ENCODE measurements around the gene MLYCD. TPM values are rescaled to one million over a fixed set of nuclear protein-coding genes. Genes with fewer than 3 reads are reported as not detected.

Gene MLYCD
- total and polyA plus RNA-seq, 10 of the 15 experiments (the other 5 are each of a cell fraction or from before 2014, with no cell fraction given): 0.21 to 3.7 (median 1.7) TPM

- no peak for TF ChIP-seq NFYB (IDR thresholded peaks at IDR 0.05; ENCODE audit: insufficient read depth, low read depth, low read length)
- TF ChIP-seq PBX3 (IDR thresholded peaks at IDR 0.05; ENCODE audit: insufficient replicate concordance, low read depth, low read length): no peak
- no peak for TF ChIP-seq SMAD5 (IDR thresholded peaks at IDR 0.05; ENCODE audit: low read depth)
- TF ChIP-seq IRF3 (IDR thresholded peaks at IDR 0.05): no peak
- TF ChIP-seq ZBTB40 (IDR thresholded peaks at IDR 0.05; ENCODE audit: borderline replicate concordance): no peak
- TF ChIP-seq E2F8 (IDR thresholded peaks at IDR 0.05; ENCODE audit: low read depth, partially characterized antibody): no peak
- no peak for TF ChIP-seq RAD51 (IDR thresholded peaks at IDR 0.05)
These were observed 44.7 kb downstream of the MLYCD start (continued) for GRCh38 chr16:83943516-83944050.

Measured in GM12878 (cell line).